Amniotic epithelial cell (primary cell): ENCODE results near the gene ARCN1.

Experiments
- DNase-seq: peaks from one replicate; pipeline ENCODE4 v3.0.0-alpha.2; 2010; ENCODE audit warnings: low read depth

ARCN1 gene

GRCh38 chr11:118639899-118640298 lies 67.7 kb downstream of the ARCN1 start:
- no peak for DNase-seq

- no peak for DNase-seq
Observed at GRCh38 chr11:118640332-118641154, 68.3 kb downstream of the ARCN1 start.

- DNase-seq = no peak
Observed at GRCh38 chr11:118641397-118642019, 69.3 kb downstream of the ARCN1 start.

GRCh38 chr11:118643142-118643994 lies 71.2 kb downstream of the ARCN1 start:
- DNase-seq = no peak

- DNase-seq = no peak
Observed at GRCh38 chr11:118643995-118644345, 71.8 kb downstream of the ARCN1 start.

GRCh38 chr11:118644496-118644895 lies 72.3 kb downstream of the ARCN1 start:
- DNase-seq = no peak

GRCh38 chr11:118645066-118645715 lies 73.0 kb downstream of the ARCN1 start:
- DNase-seq = no peak

GRCh38 chr11:118646393-118646792 lies 74.2 kb downstream of the ARCN1 start:
- DNase-seq = no peak

- no peak for DNase-seq
Observed at GRCh38 chr11:118648291-118648690, 76.1 kb downstream of the ARCN1 start.

- DNase-seq = no peak
Observed at GRCh38 chr11:118649941-118650340, 77.7 kb downstream of the ARCN1 start.

GRCh38 chr11:118650366-118650765 lies 78.2 kb downstream of the ARCN1 start:
- no peak for DNase-seq

GRCh38 chr11:118651820-118652219 lies 79.6 kb downstream of the ARCN1 start:
- no peak for DNase-seq
